ENCODE results near the gene SYNE2. TPM values are rescaled to one million over a fixed set of nuclear protein-coding genes. Genes with fewer than 3 reads are reported as not detected.
A peak's percentile ranks its signal among the peaks of the same experiment; 100 is the strongest.

Gene SYNE2
- total and polyA plus RNA-seq, 10 of the 15 experiments (the other 5 are each of a cell fraction or from before 2014, with no cell fraction given), result 2.1 to 52.7 (median 38.1) TPM

DNA sequence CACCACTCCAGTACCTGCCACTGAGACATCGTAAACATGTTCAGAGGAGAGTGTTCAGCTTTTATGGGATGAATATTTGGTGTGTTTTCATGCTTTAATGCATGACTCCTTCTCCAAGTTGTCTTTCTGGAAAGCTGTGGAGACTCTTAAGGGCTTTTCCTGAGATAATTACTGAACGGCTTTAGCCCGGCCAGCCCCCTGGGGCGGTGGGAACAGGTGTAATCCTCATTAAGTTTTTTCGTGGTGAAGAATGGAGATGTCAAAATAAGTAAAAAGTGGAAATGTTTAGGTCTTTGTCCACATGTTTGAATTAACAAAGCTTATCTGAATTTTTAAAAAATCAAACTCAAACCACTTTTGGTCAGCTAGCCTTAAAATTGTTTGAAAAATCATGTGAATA, 1.5 kb downstream of the SYNE2 start:
- FAIRE-seq (peak; percentile 7), DNase-seq (ENCODE audit: low read depth, low spot score) (no peak), ATAC-seq (no peak; the same call in 2 of the 3 replicates)
- no peak overlapping the region for H2AFZ ChIP-seq (ENCODE audit: control insufficient read depth, low read depth, low read length)
- peak overlapping the region; percentile 73 for H3K4me2 ChIP-seq (ENCODE audit: control insufficient read depth, insufficient read depth)
- no peaks in the 10 kb centered on the region for H3K36me3 ChIP-seq (ENCODE audit: control insufficient read depth in 2 of 2, insufficient read depth in 2 of 2, low read length in 1 of 2)
- H3K27ac ChIP-seq (ENCODE audit: control insufficient read depth, insufficient read depth), result peak overlapping the region; percentile 8
- H3K4me3 ChIP-seq, result peak overlapping the region; percentile 94
- 0% methylated on average over 5 of the region's 5 CpGs for WGBS (ENCODE audit: insufficient coverage, insufficient replicate concordance, low lambda C conversion rate, missing lambda C conversion rate)
- no peaks in the 10 kb centered on the region for H3K9me3 ChIP-seq (replicated peaks; ENCODE audit: control insufficient read depth, insufficient read depth, low read length)
- peaks cover 6% of the 10 kb centered on the region; the same call in 1 of the 2 replicates for H3K4me1 ChIP-seq (ENCODE audit: control insufficient read depth, insufficient read depth, low read length)
- no peaks in the 10 kb centered on the region for H3K27me3 ChIP-seq (replicated peaks in 1 of 2; ENCODE audit: control insufficient read depth in 2 of 2, insufficient read depth in 2 of 2, low read length in 1 of 2)
- CTCF ChIA-PET, result interaction anchor here (0.6 to 2.7 kb wide), 9 partner anchors 10 to 742 kb away, joined by 3 to 14 read pairs (median 3); no protein-coding TSS in a partner anchor
- H3K79me2 ChIP-seq (ENCODE audit: control insufficient read depth, insufficient read depth, low read length), result peaks cover 57% of the 10 kb centered on the region
- H4K20me1 ChIP-seq (ENCODE audit: control insufficient read depth, insufficient read depth), result no peaks in the 10 kb centered on the region
- BruUV-seq (replicated peaks), result no TSS peak
- SMC1A ChIA-PET (ENCODE audit: uncharacterized antibody, unreplicated experiment), result interaction anchor here (0.9 to 6.4 kb wide), 13 partner anchors 9 to 480 kb away, joined by 3 to 39 read pairs (median 4); partner anchors contain the start of gene ESR2
- in situ Hi-C loops (cut with MboI) (no loop called here), intact Hi-C loops (cut with micrococcal nuclease; ENCODE audit: unreplicated experiment) (loop anchor here (2.0 to 5.0 kb wide), 3 partner anchors 14 to 143 kb away; no protein-coding TSS in a partner anchor)
- POLR2A ChIA-PET, result interaction anchor here (0.5 to 2.1 kb wide), 7 partner anchors 10 to 144 kb away, joined by 3 to 10 read pairs (median 4); no protein-coding TSS in a partner anchor
- H3K9ac ChIP-seq (ENCODE audit: control insufficient read depth, insufficient read depth, low read length), result peak overlapping the region; percentile 46
- RAD21 ChIA-PET (ENCODE audit: unreplicated experiment), result interaction anchor here (0.6 to 1.5 kb wide), 10 partner anchors 10 to 458 kb away, joined by 3 to 5 read pairs (median 3); no protein-coding TSS in a partner anchor
- TF ChIP-seq GATAD2B (conservative IDR thresholded peaks at IDR 0.05; ENCODE audit: low read depth), result no peak
- TF ChIP-seq SUPT20H (IDR thresholded peaks at IDR 0.05; ENCODE audit: borderline replicate concordance, control insufficient read depth, low read depth, low read length), result no peak
- TF ChIP-seq, protein P1, sequence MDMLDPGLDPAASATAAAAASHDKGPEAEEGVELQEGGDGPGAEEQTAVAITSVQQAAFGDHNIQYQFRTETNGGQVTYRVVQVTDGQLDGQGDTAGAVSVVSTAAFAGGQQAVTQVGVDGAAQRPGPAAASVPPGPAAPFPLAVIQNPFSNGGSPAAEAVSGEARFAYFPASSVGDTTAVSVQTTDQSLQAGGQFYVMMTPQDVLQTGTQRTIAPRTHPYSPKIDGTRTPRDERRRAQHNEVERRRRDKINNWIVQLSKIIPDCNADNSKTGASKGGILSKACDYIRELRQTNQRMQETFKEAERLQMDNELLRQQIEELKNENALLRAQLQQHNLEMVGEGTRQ (IDR thresholded peaks at IDR 0.05; ENCODE audit: borderline replicate concordance, low read depth, low read length), result no peak
- no peak for TF ChIP-seq SMAD1 (IDR thresholded peaks at IDR 0.05; ENCODE audit: low read depth, partially characterized antibody)
- TF ChIP-seq EP300 (IDR thresholded peaks at IDR 0.05; ENCODE audit: borderline replicate concordance in 1 of 2, control insufficient read depth in 1 of 2, low read depth in 2 of 2, low read length in 2 of 2), result no peak
- TF ChIP-seq JUNB (IDR thresholded peaks at IDR 0.05), result no peak
- TF ChIP-seq, protein P2, sequence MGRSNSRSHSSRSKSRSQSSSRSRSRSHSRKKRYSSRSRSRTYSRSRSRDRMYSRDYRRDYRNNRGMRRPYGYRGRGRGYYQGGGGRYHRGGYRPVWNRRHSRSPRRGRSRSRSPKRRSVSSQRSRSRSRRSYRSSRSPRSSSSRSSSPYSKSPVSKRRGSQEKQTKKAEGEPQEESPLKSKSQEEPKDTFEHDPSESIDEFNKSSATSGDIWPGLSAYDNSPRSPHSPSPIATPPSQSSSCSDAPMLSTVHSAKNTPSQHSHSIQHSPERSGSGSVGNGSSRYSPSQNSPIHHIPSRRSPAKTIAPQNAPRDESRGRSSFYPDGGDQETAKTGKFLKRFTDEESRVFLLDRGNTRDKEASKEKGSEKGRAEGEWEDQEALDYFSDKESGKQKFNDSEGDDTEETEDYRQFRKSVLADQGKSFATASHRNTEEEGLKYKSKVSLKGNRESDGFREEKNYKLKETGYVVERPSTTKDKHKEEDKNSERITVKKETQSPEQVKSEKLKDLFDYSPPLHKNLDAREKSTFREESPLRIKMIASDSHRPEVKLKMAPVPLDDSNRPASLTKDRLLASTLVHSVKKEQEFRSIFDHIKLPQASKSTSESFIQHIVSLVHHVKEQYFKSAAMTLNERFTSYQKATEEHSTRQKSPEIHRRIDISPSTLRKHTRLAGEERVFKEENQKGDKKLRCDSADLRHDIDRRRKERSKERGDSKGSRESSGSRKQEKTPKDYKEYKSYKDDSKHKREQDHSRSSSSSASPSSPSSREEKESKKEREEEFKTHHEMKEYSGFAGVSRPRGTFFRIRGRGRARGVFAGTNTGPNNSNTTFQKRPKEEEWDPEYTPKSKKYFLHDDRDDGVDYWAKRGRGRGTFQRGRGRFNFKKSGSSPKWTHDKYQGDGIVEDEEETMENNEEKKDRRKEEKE (IDR thresholded peaks at IDR 0.05), result no peak
- TF ChIP-seq NR2F1 (conservative IDR thresholded peaks at IDR 0.05), result no peak
- no peak for TF ChIP-seq ATF7 (IDR thresholded peaks at IDR 0.05; ENCODE audit: low read depth)
- TF ChIP-seq, protein P3, sequence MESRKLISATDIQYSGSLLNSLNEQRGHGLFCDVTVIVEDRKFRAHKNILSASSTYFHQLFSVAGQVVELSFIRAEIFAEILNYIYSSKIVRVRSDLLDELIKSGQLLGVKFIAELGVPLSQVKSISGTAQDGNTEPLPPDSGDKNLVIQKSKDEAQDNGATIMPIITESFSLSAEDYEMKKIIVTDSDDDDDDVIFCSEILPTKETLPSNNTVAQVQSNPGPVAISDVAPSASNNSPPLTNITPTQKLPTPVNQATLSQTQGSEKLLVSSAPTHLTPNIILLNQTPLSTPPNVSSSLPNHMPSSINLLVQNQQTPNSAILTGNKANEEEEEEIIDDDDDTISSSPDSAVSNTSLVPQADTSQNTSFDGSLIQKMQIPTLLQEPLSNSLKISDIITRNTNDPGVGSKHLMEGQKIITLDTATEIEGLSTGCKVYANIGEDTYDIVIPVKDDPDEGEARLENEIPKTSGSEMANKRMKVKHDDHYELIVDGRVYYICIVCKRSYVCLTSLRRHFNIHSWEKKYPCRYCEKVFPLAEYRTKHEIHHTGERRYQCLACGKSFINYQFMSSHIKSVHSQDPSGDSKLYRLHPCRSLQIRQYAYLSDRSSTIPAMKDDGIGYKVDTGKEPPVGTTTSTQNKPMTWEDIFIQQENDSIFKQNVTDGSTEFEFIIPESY (IDR thresholded peaks at IDR 0.05), result no peak
- no peak for TF ChIP-seq NFIC (IDR thresholded peaks at IDR 0.05; ENCODE audit: low read depth, low read length)
- TF ChIP-seq HDAC6 (IDR thresholded peaks at IDR 0.05; ENCODE audit: unreplicated experiment), result no peak
- TF ChIP-seq, protein P4, sequence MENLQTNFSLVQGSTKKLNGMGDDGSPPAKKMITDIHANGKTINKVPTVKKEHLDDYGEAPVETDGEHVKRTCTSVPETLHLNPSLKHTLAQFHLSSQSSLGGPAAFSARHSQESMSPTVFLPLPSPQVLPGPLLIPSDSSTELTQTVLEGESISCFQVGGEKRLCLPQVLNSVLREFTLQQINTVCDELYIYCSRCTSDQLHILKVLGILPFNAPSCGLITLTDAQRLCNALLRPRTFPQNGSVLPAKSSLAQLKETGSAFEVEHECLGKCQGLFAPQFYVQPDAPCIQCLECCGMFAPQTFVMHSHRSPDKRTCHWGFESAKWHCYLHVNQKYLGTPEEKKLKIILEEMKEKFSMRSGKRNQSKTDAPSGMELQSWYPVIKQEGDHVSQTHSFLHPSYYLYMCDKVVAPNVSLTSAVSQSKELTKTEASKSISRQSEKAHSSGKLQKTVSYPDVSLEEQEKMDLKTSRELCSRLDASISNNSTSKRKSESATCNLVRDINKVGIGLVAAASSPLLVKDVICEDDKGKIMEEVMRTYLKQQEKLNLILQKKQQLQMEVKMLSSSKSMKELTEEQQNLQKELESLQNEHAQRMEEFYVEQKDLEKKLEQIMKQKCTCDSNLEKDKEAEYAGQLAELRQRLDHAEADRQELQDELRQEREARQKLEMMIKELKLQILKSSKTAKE (IDR thresholded peaks at IDR 0.05; ENCODE audit: low read depth, poor library complexity, severe bottlenecking), result no peak
- no peak for TF ChIP-seq KLF5 (IDR thresholded peaks at IDR 0.05; ENCODE audit: partially characterized antibody)
- no peak for TF ChIP-seq ETV6 (conservative IDR thresholded peaks at IDR 0.05 in 1 of 2, IDR thresholded peaks at IDR 0.05 in 1 of 2; ENCODE audit: borderline replicate concordance in 1 of 2, low read depth in 1 of 2)
